HG03064 (cell line): ENCODE results near the gene TTBK1.

Source experiments
- ATAC-seq: cut with Tn5 transposase; IDR thresholded peaks from one replicate; pipeline ENCODE4 v1.9.1; 2021; ENCODE audit warnings: low read depth; ENCODE audit not compliant: unreplicated experiment

The TTBK1 gene

DNA sequence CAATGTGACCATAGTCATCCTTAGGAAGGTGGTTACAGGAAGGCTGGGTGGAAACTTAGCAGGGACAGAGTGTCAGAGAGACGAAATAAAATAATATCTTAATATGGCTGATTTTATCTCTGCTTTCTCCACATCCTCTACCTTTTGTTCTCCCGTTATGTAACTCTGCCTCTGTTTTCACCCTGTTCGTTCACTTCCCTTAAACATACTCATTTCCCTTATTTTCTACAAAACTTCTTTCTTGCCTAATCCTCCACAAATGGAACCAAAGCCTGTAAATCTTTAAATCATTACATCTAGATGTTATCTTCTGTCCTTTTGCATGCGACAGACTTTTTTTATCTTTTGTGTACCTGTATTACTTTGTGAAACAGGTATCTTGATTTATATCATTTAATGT lies 88.6 kb downstream of the TTBK1 start:
- ATAC-seq = no peak

DNA sequence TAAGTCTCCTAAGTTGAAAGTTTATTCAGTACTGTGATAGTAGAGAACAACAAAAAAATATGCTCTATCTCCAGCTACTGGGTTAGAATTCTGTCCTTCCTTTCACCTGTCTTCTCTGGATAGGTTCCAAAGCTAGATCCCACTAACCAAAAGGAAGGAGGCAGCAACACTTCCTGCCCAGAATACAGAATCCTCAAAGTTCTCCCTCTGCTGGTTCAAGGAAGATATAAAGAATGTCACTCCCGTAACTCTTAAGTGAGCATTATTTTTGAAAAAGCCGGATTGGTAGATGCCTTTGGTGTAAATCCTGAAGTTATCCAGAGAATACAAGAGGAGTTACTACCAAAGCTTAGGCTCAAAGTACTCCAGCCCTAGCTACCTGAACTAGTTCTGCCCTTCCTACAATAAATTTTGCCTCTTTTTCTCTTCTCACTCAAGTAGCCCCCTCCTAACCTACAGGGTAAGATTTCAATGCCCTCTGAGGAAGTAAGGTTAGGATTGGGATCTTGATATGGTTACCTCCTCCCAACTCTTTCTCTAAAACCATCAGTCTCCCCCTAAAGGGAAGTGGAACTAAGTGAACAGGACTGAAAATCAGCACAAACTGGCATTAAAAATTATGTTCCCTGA lies 91.3 kb downstream of the TTBK1 start:
- ATAC-seq = no peak

DNA sequence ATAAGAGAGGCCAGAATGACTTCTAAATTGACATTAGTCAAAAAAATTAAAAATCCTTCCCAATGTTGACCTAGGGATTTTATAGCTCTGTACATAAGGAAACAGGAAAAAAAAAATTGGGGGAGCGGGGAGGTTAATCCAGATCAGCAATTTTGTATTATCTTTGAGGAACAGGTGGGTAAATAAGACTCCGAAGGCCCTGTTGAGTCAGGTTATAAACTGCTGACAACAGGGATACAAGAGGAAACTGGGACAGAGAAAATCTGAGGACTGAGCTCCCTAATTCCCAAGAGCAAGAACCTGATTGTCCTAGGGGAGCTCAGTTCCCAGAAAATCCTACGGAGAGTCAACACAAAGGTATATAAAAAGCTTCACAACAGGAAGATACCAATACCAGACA lies 92.2 kb downstream of the TTBK1 start:
- ATAC-seq = no peak

DNA sequence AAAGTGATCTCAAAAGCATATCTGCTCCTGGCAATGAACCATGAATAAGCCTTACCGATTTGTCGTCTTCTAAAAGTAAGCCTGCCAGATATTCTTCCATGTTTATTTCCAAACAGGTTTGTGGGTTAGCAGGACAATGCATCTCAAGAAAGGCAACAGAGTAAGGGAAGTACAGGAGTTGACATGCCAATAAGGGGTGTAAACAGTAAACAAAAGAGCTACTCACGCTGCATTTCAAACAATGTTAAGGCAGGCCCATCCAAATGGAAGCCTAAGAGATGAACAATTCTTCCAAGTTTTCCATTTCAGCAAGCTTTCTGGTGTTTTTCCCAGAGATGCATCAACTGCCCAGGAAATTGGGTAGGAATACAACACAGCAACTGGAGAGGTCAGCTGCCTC lies 93.1 kb downstream of the TTBK1 start:
- ATAC-seq = no peak
